ENCODE results near the gene MALSU1. TPM values are rescaled to one million over a fixed set of nuclear protein-coding genes. Genes with fewer than 3 reads are reported as not detected.

MALSU1 gene
- total and polyA plus RNA-seq, 2 of the 13 experiments (the other 11 are each of a cell fraction or from before 2014, with no cell fraction given), result 72.0 to 141 TPM

- TF ChIP-seq, protein P1, sequence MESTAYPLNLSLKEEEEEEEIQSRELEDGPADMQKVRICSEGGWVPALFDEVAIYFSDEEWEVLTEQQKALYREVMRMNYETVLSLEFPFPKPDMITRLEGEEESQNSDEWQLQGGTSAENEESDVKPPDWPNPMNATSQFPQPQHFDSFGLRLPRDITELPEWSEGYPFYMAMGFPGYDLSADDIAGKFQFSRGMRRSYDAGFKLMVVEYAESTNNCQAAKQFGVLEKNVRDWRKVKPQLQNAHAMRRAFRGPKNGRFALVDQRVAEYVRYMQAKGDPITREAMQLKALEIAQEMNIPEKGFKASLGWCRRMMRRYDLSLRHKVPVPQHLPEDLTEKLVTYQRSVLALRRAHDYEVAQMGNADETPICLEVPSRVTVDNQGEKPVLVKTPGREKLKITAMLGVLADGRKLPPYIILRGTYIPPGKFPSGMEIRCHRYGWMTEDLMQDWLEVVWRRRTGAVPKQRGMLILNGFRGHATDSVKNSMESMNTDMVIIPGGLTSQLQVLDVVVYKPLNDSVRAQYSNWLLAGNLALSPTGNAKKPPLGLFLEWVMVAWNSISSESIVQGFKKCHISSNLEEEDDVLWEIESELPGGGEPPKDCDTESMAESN (CRISPR knock-in tag; conservative IDR thresholded peaks at IDR 0.05), result no peak
- no peak for TF ChIP-seq KDM1A (CRISPR knock-in tag; IDR thresholded peaks at IDR 0.05)
- TF ChIP-seq ZNF451 (CRISPR knock-in tag; IDR thresholded peaks at IDR 0.05), result peak; percentile 49; the same call in 1 of the 2 replicates
- no peak for TF ChIP-seq MIXL1 (CRISPR knock-in tag; IDR thresholded peaks at IDR 0.05)
- TF ChIP-seq BHLHE40 (IDR thresholded peaks at IDR 0.05; ENCODE audit: low read length), result no peak
- TF ChIP-seq, protein P2, sequence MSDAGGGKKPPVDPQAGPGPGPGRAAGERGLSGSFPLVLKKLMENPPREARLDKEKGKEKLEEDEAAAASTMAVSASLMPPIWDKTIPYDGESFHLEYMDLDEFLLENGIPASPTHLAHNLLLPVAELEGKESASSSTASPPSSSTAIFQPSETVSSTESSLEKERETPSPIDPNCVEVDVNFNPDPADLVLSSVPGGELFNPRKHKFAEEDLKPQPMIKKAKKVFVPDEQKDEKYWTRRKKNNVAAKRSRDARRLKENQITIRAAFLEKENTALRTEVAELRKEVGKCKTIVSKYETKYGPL (CRISPR knock-in tag; IDR thresholded peaks at IDR 0.05), result no peak
- TF ChIP-seq EEA1 (CRISPR knock-in tag; IDR thresholded peaks at IDR 0.05; ENCODE audit: borderline replicate concordance), result no peak
- TF ChIP-seq ZNF687 (CRISPR knock-in tag; IDR thresholded peaks at IDR 0.05), result peak; percentile 71
- no peak; the same call in 1 of the 2 replicates for TF ChIP-seq SOX5 (CRISPR knock-in tag; IDR thresholded peaks at IDR 0.05; ENCODE audit: borderline replicate concordance)
- TF ChIP-seq, protein P3, sequence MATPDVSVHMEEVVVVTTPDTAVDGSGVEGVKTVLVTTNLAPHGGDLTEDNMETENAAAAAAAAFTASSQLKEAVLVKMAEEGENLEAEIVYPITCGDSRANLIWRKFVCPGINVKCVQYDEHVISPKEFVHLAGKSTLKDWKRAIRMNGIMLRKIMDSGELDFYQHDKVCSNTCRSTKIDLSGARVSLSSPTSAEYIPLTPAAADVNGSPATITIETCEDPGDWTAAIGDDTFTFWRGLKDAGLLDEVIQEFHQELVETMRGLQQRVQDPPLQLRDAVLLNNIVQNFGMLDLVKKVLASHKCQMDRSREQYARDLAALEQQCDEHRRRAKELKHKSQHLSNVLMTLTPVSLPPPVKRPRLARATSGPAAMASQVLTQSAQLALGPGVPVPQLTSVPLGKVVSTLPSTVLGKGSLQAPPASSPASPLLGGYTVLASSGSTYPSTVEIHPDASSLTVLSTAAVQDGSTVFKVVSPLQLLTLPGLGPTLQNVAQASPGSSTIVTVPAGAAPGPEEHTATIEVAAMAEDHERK (CRISPR knock-in tag; IDR thresholded peaks at IDR 0.05; ENCODE audit: low read depth), result no peak
- TF ChIP-seq RERE (CRISPR knock-in tag; IDR thresholded peaks at IDR 0.05; ENCODE audit: low read depth), result no peak
- TF ChIP-seq ZNF556 (CRISPR knock-in tag; IDR thresholded peaks at IDR 0.05; ENCODE audit: borderline replicate concordance), result 0 out of 2 replicates have a peak, but pooled peaks have one; percentile 20
- no peak for TF ChIP-seq ZNF512 (CRISPR knock-in tag; IDR thresholded peaks at IDR 0.05)
Observed at GRCh38 chr7:23273141-23273599, 26.0 kb upstream of the MALSU1 start (continued).
